Caco-2 (cell line): ENCODE measurements around the gene MVB12B. TPM values are rescaled to one million over a fixed set of nuclear protein-coding genes. Genes with fewer than 3 reads are reported as not detected.

Experiments used
- BruUV-seq: library from RNA; stranded (reverse); fragments of 400-500 nt; replicated peaks from 2 replicates; lab custom pipeline; 2021; lab: Mats Ljungman, UMichigan
- CTCF ChIA-PET: fragments of 300-600 bp; sonication (Branson Sonifier 250); formaldehyde crosslinking; loops from one replicate; lab custom pipeline; 2022; ENCODE audit warnings: antibody characterized with exemption; lab: Charles Lee
- POLR2A ChIA-PET: fragments of 300-600 bp; sonication (Branson Sonifier 250); formaldehyde crosslinking; loops from one replicate; lab custom pipeline; 2022; ENCODE audit warnings: antibody characterized with exemption; lab: Charles Lee
- DNase-seq, 2 experiments: peaks; one replicate each; pipeline versions ENCODE4 v3.0.0 to v3.0.0-alpha.2; 2020 to 2022
- H3K27me3 ChIP-seq: replicated peaks from 2 replicates; pipeline ENCODE4 v1.6.0; 2011; ENCODE audit warnings: low read length; ENCODE audit not compliant: control insufficient read depth, insufficient read depth
- H3K36me3 ChIP-seq: 2 replicates; pipeline ENCODE4 v1.5.1; 2011; ENCODE audit warnings: low read length; ENCODE audit not compliant: control insufficient read depth, insufficient read depth
- H3K4me1 ChIP-seq: fragments of 250-450 bp; sonication (Bioruptor Pico); 2 replicates; pipeline ENCODE4 v1.5.1; 2020; ENCODE audit warnings: mild to moderate bottlenecking
- H3K4me3 ChIP-seq: 2 replicates; pipeline ENCODE4 v1.5.1; 2011; ENCODE audit warnings: low read depth, mild to moderate bottlenecking, control low read depth, low read length
- H3K9me3 ChIP-seq: fragments of 250-450 bp; sonication (Bioruptor Pico); 2 replicates; pipeline ENCODE4 v1.5.1; 2020; ENCODE audit warnings: mild to moderate bottlenecking, moderate library complexity
- H3K27ac Mint-ChIP-seq: one replicate; pipeline ENCODE4 v1.8.0; 2022; ENCODE audit warnings: mixed read lengths; ENCODE audit not compliant: unreplicated experiment
- H3K27me3 Mint-ChIP-seq: one replicate; pipeline ENCODE4 v1.8.0; 2022; ENCODE audit warnings: mixed read lengths; ENCODE audit not compliant: insufficient read depth, unreplicated experiment
- H3K36me3 Mint-ChIP-seq: one replicate; pipeline ENCODE4 v1.8.0; 2022; ENCODE audit warnings: mild to moderate bottlenecking, mixed read lengths; ENCODE audit not compliant: insufficient read depth, unreplicated experiment
- H3K4me1 Mint-ChIP-seq: one replicate; pipeline ENCODE4 v1.8.0; 2022; ENCODE audit warnings: low read depth, mixed read lengths; ENCODE audit not compliant: unreplicated experiment
- H3K4me3 Mint-ChIP-seq: one replicate; pipeline ENCODE4 v1.8.0; 2022; ENCODE audit warnings: mild to moderate bottlenecking, moderate library complexity, mixed read lengths; ENCODE audit not compliant: unreplicated experiment
- H3K9me3 Mint-ChIP-seq: one replicate; pipeline ENCODE4 v1.8.0; 2022; ENCODE audit warnings: mixed read lengths; ENCODE audit not compliant: unreplicated experiment
- CTCF ChIP-seq, 2 experiments: fragments of 200-600 bp in 1 of 2; IDR thresholded peaks; 1 replicate in 1 of 2; 2 replicates in 1 of 2; pipeline versions ENCODE4 v1.5.1 to v1.8.0; 2011 to 2022; ENCODE audit warnings: antibody characterized with exemption in 1 of 2, control low read depth in 1 of 2, inconsistent platforms in 1 of 2, low read depth in 1 of 2, low read length in 1 of 2, mild to moderate bottlenecking in 1 of 2, moderate library complexity in 1 of 2; ENCODE audit not compliant: insufficient read depth in 1 of 2, severe bottlenecking in 1 of 2, unreplicated experiment in 1 of 2
- intact Hi-C: fragments of 100-400 bp; cut with micrococcal nuclease; formaldehyde crosslinking; loops from one replicate; pipeline ENCODE4 v1.10.0; 2022; ENCODE audit not compliant: unreplicated experiment
- total RNA-seq: library from RNA; stranded (reverse); gene quantifications from 2 replicates; pipeline ENCODE4 v1.2.3, GENCODE V29; 2022

The MVB12B gene
- total RNA-seq, 1 experiment from 2014 or later = 24.4 TPM

GRCh38 chr9:126503333-126504085 lies 176.9 kb downstream of the MVB12B start:
- DNase-seq = no peak
- BruUV-seq = no TSS peak
- no peak overlapping the region for H3K4me3 ChIP-seq
- ChIA-PET CTCF (no interaction called here), POLR2A (no interaction called here)
- Mint-ChIP-seq H3K4me3 (no peak overlapping the region), H3K4me1 (no peaks in the 10 kb centered on the region), H3K36me3 (peaks cover 7% of the 10 kb centered on the region), H3K27ac (no peak overlapping the region), H3K9me3 (no peaks in the 10 kb centered on the region), H3K27me3 (no peaks in the 10 kb centered on the region)
- no peaks in the 10 kb centered on the region for H3K9me3 ChIP-seq
- H3K27me3 ChIP-seq = no peaks in the 10 kb centered on the region
- intact Hi-C loops = loop anchor here (10.0 kb wide), 1 partner anchor 271 kb away; no protein-coding TSS in a partner anchor
- no peak for TF ChIP-seq CTCF (IDR thresholded peaks at IDR 0.05; ENCODE audit: insufficient read depth in 1 of 2, low read depth in 1 of 2, low read length in 1 of 2, severe bottlenecking in 1 of 2, unreplicated experiment in 1 of 2)
- no peaks in the 10 kb centered on the region; the same call in 1 of the 2 replicates for H3K36me3 ChIP-seq
- peaks cover 8% of the 10 kb centered on the region for H3K4me1 ChIP-seq

GRCh38 chr9:126504086-126504976 lies 177.7 kb downstream of the MVB12B start:
- POLR2A ChIA-PET = no interaction called here
- no TSS peak for BruUV-seq
- H3K27ac Mint-ChIP-seq = no peak overlapping the region

More at GRCh38 chr9:126504086-126504976, 177.7 kb downstream of the MVB12B start:
- intact Hi-C loops = loop anchor here (10.0 kb wide), 1 partner anchor 270 kb away; no protein-coding TSS in a partner anchor
- no peaks in the 10 kb centered on the region for H3K9me3 Mint-ChIP-seq
- CTCF ChIA-PET = no interaction called here
- Histone ChIP-seq H3K9me3 (no peaks in the 10 kb centered on the region), H3K27me3 (no peaks in the 10 kb centered on the region), H3K4me3 (no peak overlapping the region), H3K4me1 (peaks cover 8% of the 10 kb centered on the region), H3K36me3 (no peaks in the 10 kb centered on the region; the same call in 1 of the 2 replicates)
- no peak for TF ChIP-seq CTCF (IDR thresholded peaks at IDR 0.05; ENCODE audit: insufficient read depth in 1 of 2, low read depth in 1 of 2, low read length in 1 of 2, severe bottlenecking in 1 of 2, unreplicated experiment in 1 of 2)
- H3K27me3 Mint-ChIP-seq = no peaks in the 10 kb centered on the region
- no peak overlapping the region for H3K4me3 Mint-ChIP-seq
- no peaks in the 10 kb centered on the region for H3K4me1 Mint-ChIP-seq
- peaks cover 14% of the 10 kb centered on the region for H3K36me3 Mint-ChIP-seq
- no peak for DNase-seq
